Measurements from ENCODE around the gene AKAP11. TPM values are rescaled to one million over a fixed set of nuclear protein-coding genes. Genes with fewer than 3 reads are reported as not detected.

The AKAP11 gene
- total RNA-seq, 4 donors from 2014 or later = 15.8 to 19.6 (median 17.9) TPM

DNA sequence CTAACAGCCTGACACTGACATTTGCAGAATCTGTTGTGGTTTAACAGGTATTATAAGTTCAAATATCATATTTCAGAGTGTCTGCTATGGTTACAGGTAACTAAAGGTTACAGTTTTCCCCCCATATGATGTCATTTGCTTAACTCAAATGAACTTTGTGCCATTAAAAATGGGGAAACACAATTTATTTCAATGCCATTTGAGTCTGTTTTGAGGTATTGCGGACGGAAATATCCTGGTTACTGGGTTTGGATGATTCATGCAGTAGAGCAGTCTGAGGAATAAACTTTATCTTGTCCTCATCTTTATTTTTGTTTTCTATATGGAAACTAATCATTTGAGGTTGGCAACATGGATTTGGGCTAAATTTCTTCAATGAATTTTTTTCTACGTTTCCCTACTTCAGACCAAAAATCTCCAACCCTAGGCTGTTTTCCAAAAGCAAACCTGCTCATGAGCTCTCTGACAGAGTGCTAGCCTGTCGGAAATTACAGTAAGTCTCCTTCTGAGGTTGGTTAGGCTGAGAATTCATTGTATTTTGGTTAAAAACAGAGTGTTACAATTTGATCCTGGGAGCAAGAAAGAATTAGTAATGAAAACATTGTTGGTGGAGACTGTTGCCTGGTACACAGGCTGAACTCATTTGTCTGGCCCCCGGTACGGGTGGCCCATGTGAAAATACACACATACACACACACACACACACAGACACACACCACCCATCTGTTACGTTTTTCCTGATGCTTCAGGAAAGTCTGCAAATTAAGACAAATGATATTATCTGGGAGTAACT lies 66.1 kb downstream of the AKAP11 start:
- no peak for DNase-seq (ENCODE audit: low spot score in 2 of 2)
- TF ChIP-seq, protein P1, sequence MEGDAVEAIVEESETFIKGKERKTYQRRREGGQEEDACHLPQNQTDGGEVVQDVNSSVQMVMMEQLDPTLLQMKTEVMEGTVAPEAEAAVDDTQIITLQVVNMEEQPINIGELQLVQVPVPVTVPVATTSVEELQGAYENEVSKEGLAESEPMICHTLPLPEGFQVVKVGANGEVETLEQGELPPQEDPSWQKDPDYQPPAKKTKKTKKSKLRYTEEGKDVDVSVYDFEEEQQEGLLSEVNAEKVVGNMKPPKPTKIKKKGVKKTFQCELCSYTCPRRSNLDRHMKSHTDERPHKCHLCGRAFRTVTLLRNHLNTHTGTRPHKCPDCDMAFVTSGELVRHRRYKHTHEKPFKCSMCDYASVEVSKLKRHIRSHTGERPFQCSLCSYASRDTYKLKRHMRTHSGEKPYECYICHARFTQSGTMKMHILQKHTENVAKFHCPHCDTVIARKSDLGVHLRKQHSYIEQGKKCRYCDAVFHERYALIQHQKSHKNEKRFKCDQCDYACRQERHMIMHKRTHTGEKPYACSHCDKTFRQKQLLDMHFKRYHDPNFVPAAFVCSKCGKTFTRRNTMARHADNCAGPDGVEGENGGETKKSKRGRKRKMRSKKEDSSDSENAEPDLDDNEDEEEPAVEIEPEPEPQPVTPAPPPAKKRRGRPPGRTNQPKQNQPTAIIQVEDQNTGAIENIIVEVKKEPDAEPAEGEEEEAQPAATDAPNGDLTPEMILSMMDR (IDR thresholded peaks at IDR 0.05) = no peak
- no peak for TF ChIP-seq POLR2A (IDR thresholded peaks at IDR 0.05)
- 60 to 64% methylated on average over 7 of the region's 7 CpGs for WGBS, 2 donors
- H3K4me3 ChIP-seq (ENCODE audit: low read depth, poor library complexity, severe bottlenecking) = no peak overlapping the region
- intact Hi-C loops (cut with DNase I; ENCODE audit: low total_unique reads) = no loop called here

DNA sequence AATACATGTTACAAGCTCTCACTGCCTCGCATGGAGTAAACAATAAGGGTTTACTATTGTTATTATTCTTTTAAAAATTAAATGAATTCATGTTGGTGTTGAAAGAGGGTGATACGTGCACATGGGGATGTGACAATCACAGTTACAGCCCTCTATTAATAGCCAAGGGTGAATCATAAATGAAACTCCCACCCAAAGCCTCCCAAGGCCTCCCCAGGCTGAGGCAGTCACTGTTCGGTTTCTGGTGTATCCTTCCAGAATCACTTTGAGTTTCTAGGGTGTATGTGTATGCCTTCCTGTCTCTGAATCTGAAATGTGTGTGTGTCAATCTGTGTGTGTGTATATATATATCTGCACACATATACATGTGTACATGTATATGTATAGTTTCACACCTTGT lies 73.4 kb downstream of the AKAP11 start:
- WGBS, 2 donors = 76% methylated on average over 3 of the region's 3 CpGs
- intact Hi-C loops (cut with DNase I; ENCODE audit: low total_unique reads) = no loop called here
- DNase-seq (ENCODE audit: low spot score in 2 of 2) = no peak
- no peak for TF ChIP-seq POLR2A (IDR thresholded peaks at IDR 0.05)
- TF ChIP-seq, protein P1 (IDR thresholded peaks at IDR 0.05) = no peak
- H3K4me3 ChIP-seq (ENCODE audit: low read depth, poor library complexity, severe bottlenecking) = no peak overlapping the region

- intact Hi-C loops (cut with DNase I; ENCODE audit: low total_unique reads) = no loop called here
- TF ChIP-seq, protein P1 (IDR thresholded peaks at IDR 0.05) = no peak
- TF ChIP-seq POLR2A (IDR thresholded peaks at IDR 0.05) = no peak
- no peak overlapping the region for H3K4me3 ChIP-seq (ENCODE audit: low read depth, poor library complexity, severe bottlenecking)
- WGBS, 2 donors = 73 to 79% methylated on average over 4 of the region's 4 CpGs
- no peak for DNase-seq (ENCODE audit: low spot score in 2 of 2)
These were observed 76.6 kb downstream of the AKAP11 start for GRCh38 chr13:42348576-42348975.

- TF ChIP-seq POLR2A (IDR thresholded peaks at IDR 0.05) = no peak
- TF ChIP-seq, protein P1 (IDR thresholded peaks at IDR 0.05) = no peak
- DNase-seq (ENCODE audit: low spot score in 2 of 2) = no peak
- H3K4me3 ChIP-seq (ENCODE audit: low read depth, poor library complexity, severe bottlenecking) = no peak overlapping the region
- intact Hi-C loops (cut with DNase I; ENCODE audit: low total_unique reads) = no loop called here
- 67 to 72% methylated on average over 4 of the region's 4 CpGs for WGBS, 2 donors
These were observed 78.2 kb downstream of the AKAP11 start for GRCh38 chr13:42350141-42350540.

DNA sequence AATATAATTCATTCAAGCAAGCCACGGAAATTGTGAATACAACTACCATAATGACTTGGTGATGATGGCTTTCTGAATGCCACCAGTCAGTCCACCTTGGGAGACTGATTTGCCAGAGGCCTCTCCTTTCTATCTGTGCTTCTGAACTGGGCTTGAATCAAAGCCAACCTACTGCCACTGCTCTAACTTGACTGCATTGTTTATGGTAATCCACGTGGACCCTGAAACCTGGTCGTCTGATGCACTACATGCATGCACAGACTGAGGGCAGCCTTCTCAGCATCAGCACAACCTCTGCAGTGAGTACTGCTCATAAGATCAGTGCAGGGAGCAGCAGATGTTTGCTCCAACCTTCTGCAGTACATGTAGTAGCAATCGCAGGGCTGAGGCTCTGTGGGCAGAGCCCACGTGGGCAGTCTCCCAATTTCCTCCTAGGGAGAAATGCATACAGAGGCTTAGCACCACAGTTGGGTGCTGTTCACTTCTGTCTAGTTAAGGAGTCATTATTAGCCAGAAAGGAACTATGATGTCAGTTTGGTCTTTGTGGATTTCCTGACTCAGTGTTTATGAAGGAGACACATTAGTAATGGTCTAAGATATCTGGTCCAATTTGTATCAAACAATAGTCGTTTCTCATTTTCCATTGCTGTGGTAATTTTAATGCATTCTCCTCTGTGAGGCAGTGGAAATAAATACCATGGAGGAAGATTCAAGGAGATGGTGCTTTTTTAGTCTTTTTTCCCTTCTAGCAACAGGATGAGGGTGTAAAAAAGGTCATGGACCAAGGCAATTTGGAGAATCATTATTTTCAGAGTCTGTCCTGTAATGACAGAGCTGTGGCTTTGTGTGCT lies 82.5 kb downstream of the AKAP11 start:
- H3K4me3 ChIP-seq (ENCODE audit: low read depth, poor library complexity, severe bottlenecking) = no peak overlapping the region
- 22 to 32% methylated on average over 6 of the region's 6 CpGs for WGBS, 2 donors
- intact Hi-C loops (cut with DNase I; ENCODE audit: low total_unique reads) = no loop called here
- DNase-seq (ENCODE audit: low spot score in 2 of 2) = no peak
- TF ChIP-seq POLR2A (IDR thresholded peaks at IDR 0.05) = no peak
- TF ChIP-seq, protein P1 (IDR thresholded peaks at IDR 0.05) = no peak

All from lower leg skin (tissue), 4 donors.